HG02759 (cell line): ENCODE data around the gene ARPP21.

ENCODE experiments used
- ATAC-seq: cut with Tn5 transposase; IDR thresholded peaks from one replicate; pipeline ENCODE4 v1.9.1; 2021; ENCODE audit warnings: mild to moderate bottlenecking, moderate library complexity; ENCODE audit not compliant: unreplicated experiment

ARPP21 gene

GRCh38 chr3:35727179-35727578 lies 87.9 kb downstream of the ARPP21 start:
- no peak for ATAC-seq

- ATAC-seq, result no peak
Measured at GRCh38 chr3:35733341-35733740, 94.0 kb downstream of the ARPP21 start.

GRCh38 chr3:35733864-35734263 lies 94.5 kb downstream of the ARPP21 start:
- ATAC-seq, result no peak

GRCh38 chr3:35737080-35737479 lies 97.8 kb downstream of the ARPP21 start:
- no peak for ATAC-seq

GRCh38 chr3:35737527-35737926 lies 98.2 kb downstream of the ARPP21 start:
- ATAC-seq, result no peak

GRCh38 chr3:35737934-35738706 lies 98.8 kb downstream of the ARPP21 start:
- no peak for ATAC-seq

GRCh38 chr3:35739181-35739809 lies 100.0 kb downstream of the ARPP21 start:
- ATAC-seq, result no peak

GRCh38 chr3:35739964-35740527 lies 100.7 kb downstream of the ARPP21 start:
- no peak for ATAC-seq

- no peak for ATAC-seq
Measured at GRCh38 chr3:35743218-35743617, 103.9 kb downstream of the ARPP21 start.

GRCh38 chr3:35744419-35744818 lies 105.1 kb downstream of the ARPP21 start:
- no peak for ATAC-seq

GRCh38 chr3:35745351-35745750 lies 106.0 kb downstream of the ARPP21 start:
- no peak for ATAC-seq

GRCh38 chr3:35745802-35746484 lies 106.6 kb downstream of the ARPP21 start:
- no peak for ATAC-seq

- ATAC-seq, result no peak
Measured at GRCh38 chr3:35746492-35746891, 107.2 kb downstream of the ARPP21 start.

- no peak for ATAC-seq
Measured at GRCh38 chr3:35748144-35748543, 108.8 kb downstream of the ARPP21 start.

- ATAC-seq, result no peak
Measured at GRCh38 chr3:35751207-35751606, 111.9 kb downstream of the ARPP21 start.

- no peak for ATAC-seq
Measured at GRCh38 chr3:35757991-35758757, 118.8 kb downstream of the ARPP21 start.

GRCh38 chr3:35760146-35760545 lies 120.8 kb downstream of the ARPP21 start:
- ATAC-seq, result no peak

- ATAC-seq, result no peak
Measured at GRCh38 chr3:35761311-35761710, 122.0 kb downstream of the ARPP21 start.

- no peak for ATAC-seq
Measured at GRCh38 chr3:35772381-35773015, 133.2 kb downstream of the ARPP21 start.

GRCh38 chr3:35773417-35773816 lies 134.1 kb downstream of the ARPP21 start:
- ATAC-seq, result no peak
